ENCODE results near the gene CXXC1. TPM values are rescaled to one million over a fixed set of nuclear protein-coding genes. Genes with fewer than 3 reads are reported as not detected.

CXXC1 gene
- total RNA-seq, 2 donors from 2014 or later = 35.7 to 55.2 TPM

Other genes with a start within 250 kb of the CXXC1 start
- 1 to 10 TPM; 1.2 to 1.4 TPM for gene MYO5B, start 92.5 kb downstream of the CXXC1 start, total RNA-seq
- gene CFAP53, start 21.2 kb downstream of the CXXC1 start, total RNA-seq = not detected
- gene MBD1, start 6.2 kb downstream of the CXXC1 start, total RNA-seq = 10 to 100 TPM; 42.2 to 48.6 TPM
- gene SKA1, start 87.4 kb upstream of the CXXC1 start, total RNA-seq = under 1 TPM; 0.24 to 0.51 TPM

Data from posterior vena cava (tissue), 2 donors.